ENCODE measurements around the gene DLG2.

DLG2 gene

GRCh38 chr11:85558411-85558810, 68.7 kb downstream of the DLG2 start:
- DNase-seq (ENCODE audit: low spot score): no peak

GRCh38 chr11:85551881-85552280, 75.3 kb downstream of the DLG2 start:
- DNase-seq (ENCODE audit: low spot score): no peak

DNA sequence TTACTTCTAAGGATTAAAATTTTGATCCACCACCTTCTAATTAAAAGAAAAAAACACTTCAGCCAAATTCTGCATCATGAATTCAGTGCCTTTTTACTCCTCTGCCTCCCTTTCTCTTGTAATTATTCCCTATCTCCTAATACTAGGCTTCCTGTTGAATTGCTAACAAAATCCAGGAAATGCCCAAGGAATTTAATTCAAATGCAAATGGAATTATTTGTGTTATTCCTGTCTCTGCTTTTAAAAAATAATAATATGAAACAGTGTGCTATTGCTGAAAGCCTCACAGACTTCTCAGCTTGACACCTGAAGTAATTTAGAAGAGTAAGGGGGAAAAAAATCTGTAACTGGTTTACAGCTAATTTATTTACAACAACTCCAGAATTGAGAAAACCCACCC, 85.5 kb downstream of the DLG2 start:
- DNase-seq (ENCODE audit: low spot score): no peak

GRCh38 chr11:85540635-85541205, 86.4 kb downstream of the DLG2 start:
- DNase-seq (ENCODE audit: low spot score): no peak

GRCh38 chr11:85540181-85540580, 87.0 kb downstream of the DLG2 start:
- DNase-seq (ENCODE audit: low spot score): no peak

GRCh38 chr11:85539740-85540139, 87.4 kb downstream of the DLG2 start:
- no peak for DNase-seq (ENCODE audit: low spot score)

DNA sequence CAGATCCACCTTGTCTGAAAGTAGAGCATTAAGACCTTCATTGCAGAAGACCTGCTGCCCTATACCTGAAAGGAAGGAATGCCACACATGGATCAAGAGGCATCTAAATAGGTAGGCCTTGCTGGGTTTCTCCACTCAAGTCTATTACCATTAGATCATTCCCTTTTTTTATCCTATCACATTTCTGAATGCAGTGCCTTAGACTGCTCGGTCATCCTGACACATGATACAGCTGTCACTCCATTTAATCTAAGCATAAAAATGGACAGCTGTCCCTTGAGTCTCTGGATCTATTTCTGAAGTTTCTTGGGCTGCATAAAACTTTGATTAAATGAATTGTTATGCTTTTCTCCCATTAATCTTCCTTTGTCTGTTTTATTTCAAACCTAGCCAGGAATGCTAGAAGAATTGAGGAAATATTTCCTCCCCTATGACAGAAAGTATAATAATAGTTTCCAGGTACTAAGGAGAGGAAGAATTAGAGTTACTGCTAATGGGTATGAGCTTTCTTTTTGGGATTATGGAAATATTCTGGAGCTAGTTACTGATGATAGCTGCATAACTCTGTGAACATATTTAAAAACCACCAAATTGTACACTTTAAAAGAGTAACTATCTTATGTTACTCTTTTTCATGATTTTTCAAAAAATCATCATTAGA, 88.0 kb downstream of the DLG2 start:
- DNase-seq (ENCODE audit: low spot score): no peak

DNA sequence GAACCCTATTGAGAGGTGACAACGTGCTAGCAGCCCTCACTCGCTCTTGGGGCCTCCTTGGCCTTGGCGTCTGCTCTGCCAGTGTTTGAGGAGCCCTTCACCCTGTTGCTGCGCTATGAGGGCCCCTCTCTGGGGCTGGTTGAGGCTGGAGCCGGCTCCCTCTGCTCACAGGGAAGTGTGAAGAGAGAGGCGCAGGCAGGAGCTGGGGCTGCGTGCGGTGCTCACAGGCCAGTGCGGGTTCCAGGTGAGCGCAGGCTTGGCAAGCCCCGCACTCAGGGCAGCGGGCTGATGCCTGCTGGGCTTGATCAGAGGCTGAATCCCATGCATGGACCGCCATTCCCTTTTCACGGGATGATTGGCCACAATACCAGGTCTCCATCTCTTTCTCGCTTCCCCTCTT, 90.7 kb downstream of the DLG2 start:
- DNase-seq (ENCODE audit: low spot score): no peak

DNA sequence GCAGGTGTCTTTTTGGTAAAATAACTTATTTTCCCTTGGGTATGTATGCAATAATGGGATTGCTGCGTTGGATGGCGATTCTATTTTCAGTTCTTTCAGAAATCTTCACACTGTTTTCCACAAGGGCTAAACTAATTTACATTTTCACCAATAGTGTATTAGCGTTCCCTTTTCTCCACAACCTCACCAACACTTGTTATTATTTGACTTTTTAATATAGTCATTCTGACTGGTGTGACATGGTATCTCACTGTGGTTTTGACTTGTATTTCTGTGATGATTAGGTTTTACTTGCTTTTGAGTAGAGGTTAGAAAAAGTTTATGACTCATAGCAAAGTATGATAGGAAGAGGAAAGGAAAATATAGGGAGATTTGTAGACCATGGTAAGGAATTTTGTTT, 92.3 kb downstream of the DLG2 start:
- DNase-seq (ENCODE audit: low spot score): no peak

- DNase-seq (ENCODE audit: low spot score): no peak
Observed at GRCh38 chr11:85531191-85531897, 95.8 kb downstream of the DLG2 start.

- DNase-seq (ENCODE audit: low spot score): no peak
Observed at GRCh38 chr11:85530634-85531033, 96.5 kb downstream of the DLG2 start.

- no peak for DNase-seq (ENCODE audit: low spot score)
Observed at GRCh38 chr11:85526564-85526963, 100.6 kb downstream of the DLG2 start.

DNA sequence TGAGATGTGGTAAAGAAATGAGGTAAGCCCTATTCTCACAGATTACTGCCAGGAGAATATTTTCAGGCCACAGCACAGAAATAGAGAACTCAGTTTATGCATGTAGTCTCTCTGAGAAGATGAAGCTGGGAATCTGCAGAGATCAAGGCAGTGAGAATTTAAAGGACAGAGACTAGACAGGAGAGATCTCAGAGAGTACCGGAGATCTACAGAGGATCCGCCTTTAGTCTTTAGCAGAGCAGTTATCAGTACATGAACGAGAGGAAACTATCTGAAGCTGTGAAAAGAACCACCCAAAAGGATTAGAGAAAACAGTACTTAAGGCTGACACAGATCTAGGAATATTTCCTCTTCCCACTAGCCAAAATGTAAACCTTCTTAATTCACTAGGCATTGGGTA, 101.5 kb downstream of the DLG2 start:
- no peak for DNase-seq (ENCODE audit: low spot score)

GRCh38 chr11:85517272-85517671, 109.9 kb downstream of the DLG2 start:
- no peak for DNase-seq (ENCODE audit: low spot score)

DNA sequence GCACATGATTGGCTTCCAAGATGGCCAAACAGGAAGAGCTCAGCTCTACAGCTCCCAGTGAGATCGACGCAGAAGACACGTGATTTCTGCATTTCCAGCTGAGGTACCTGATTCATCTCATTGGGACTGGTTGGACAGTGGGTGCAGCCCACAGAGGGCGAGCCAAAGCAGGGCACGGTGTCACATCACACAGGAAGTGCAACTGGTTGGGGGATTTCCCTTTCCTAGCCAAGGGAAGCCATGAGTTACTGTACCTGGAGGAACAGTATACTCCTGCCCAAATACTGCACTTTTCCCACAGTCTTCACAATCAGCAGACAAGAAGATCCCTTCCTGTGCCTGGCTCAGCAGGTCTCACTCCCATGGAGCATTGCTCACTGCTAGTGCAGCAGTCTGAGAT, 131.2 kb downstream of the DLG2 start:
- DNase-seq (ENCODE audit: low spot score): no peak

GRCh38 chr11:85494396-85494795, 132.7 kb downstream of the DLG2 start:
- DNase-seq (ENCODE audit: low spot score): no peak

DNA sequence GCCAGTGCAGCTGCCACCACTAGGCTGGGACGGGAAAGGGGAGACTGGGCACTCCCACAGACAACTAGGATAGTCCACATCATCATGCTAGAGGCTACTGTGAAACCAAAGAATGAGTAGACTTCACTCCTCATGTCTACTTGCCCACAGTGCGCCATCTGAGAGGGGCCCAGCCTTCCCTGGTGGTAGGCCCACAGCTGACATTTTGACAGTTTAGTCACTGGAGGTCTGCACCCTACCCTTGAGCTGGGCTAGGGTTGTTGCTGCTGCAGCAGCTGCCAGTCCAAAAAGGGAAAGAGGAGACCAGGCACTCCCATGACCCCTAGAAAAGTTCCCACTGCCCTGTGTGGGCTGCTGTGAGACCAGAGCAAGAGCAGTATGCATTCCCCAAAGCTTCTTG, 141.2 kb downstream of the DLG2 start:
- DNase-seq (ENCODE audit: low spot score): no peak

GRCh38 chr11:85483861-85484260, 143.3 kb downstream of the DLG2 start:
- DNase-seq (ENCODE audit: low spot score): no peak

DNA sequence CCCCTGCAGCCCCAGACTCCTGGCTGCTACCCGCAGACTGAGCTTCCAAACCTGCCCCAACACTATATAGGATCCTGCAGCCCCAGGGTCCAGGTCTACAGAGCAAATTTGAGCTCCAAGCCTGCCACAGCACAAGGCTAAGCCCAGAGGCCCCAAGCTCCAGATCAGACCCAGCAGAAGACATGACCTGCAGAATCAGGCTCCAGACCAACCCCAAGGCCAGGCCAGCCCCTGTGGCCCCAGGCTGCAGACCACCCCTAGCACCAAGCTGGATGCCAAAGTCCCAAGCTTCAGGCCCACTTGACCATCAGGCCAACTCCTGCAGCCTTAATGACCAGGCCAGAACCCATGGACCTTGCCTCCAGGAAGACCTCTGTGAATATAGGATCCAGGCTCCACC, 145.3 kb downstream of the DLG2 start:
- no peak for DNase-seq (ENCODE audit: low spot score)

- no peak for DNase-seq (ENCODE audit: low spot score)
Observed at GRCh38 chr11:85475660-85476517, 151.3 kb downstream of the DLG2 start.

GRCh38 chr11:85472953-85473352, 154.2 kb downstream of the DLG2 start:
- no peak for DNase-seq (ENCODE audit: low spot score)

DNA sequence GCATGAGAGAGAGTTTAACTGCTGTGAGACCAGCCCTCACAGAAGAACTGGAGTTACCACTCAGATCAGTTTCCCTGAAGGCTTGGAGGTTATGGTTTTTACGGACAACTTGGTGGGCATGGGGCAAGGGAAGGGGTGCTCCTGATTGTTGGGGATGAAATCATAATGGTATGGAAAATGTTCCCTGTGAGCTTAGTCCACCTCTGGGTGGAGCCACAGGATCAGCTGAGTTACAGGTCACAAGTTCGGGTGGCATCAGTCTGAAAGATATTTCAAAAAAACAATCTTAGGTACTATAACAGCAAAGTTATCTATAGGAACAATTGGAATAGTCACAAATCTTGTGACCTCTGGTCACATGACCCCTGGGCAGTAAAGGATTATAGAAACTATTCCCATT, 162.9 kb downstream of the DLG2 start:
- DNase-seq (ENCODE audit: low spot score): no peak

GRCh38 chr11:85459304-85459703, 167.8 kb downstream of the DLG2 start:
- DNase-seq (ENCODE audit: low spot score): no peak
